ENCODE data around the gene FOS. TPM values are rescaled to one million over a fixed set of nuclear protein-coding genes. Genes with fewer than 3 reads are reported as not detected.
A peak's percentile ranks its signal among the peaks of the same experiment; 100 is the strongest.

The FOS gene
- total RNA-seq, 1 donor from 2014 or later, result 13.1 TPM

GRCh38 chr14:75311356-75311755 is 32.7 kb downstream of the FOS start:
- DNase-seq (ENCODE audit: low spot score) (no peak), ATAC-seq (no peak)

- DNase-seq (ENCODE audit: low spot score) (no peak), ATAC-seq (no peak)
Observed at GRCh38 chr14:75312341-75312740, 33.7 kb downstream of the FOS start.

GRCh38 chr14:75313294-75313693 is 34.7 kb downstream of the FOS start:
- DNase-seq (ENCODE audit: low spot score), result no peak

GRCh38 chr14:75315144-75315543 is 36.5 kb downstream of the FOS start:
- ATAC-seq (peak; percentile 80), DNase-seq (ENCODE audit: low spot score) (no peak)

More at GRCh38 chr14:75313294-75313693, 34.7 kb downstream of the FOS start:
- no peak for ATAC-seq

- ATAC-seq (no peak), DNase-seq (ENCODE audit: low spot score) (no peak)
Observed at GRCh38 chr14:75317148-75317547, 38.5 kb downstream of the FOS start.

GRCh38 chr14:75318353-75318752 is 39.7 kb downstream of the FOS start:
- peak; percentile 68 for ATAC-seq
- no peak for DNase-seq (ENCODE audit: low spot score)

GRCh38 chr14:75319021-75319420 is 40.4 kb downstream of the FOS start:
- ATAC-seq, result no peak
- no peak for DNase-seq (ENCODE audit: low spot score)

- DNase-seq (ENCODE audit: low spot score), result no peak
Observed at GRCh38 chr14:75320196-75320595, 41.6 kb downstream of the FOS start.

GRCh38 chr14:75322746-75323145 is 44.1 kb downstream of the FOS start:
- DNase-seq (ENCODE audit: low spot score), result no peak
- no peak for ATAC-seq

More at GRCh38 chr14:75320196-75320595, 41.6 kb downstream of the FOS start:
- no peak for ATAC-seq

- no peak for ATAC-seq
Observed at GRCh38 chr14:75323571-75323970, 44.9 kb downstream of the FOS start.

GRCh38 chr14:75328558-75329155 is 50.0 kb downstream of the FOS start:
- ATAC-seq, result no peak

More at GRCh38 chr14:75323571-75323970, 44.9 kb downstream of the FOS start:
- no peak for DNase-seq (ENCODE audit: low spot score)

GRCh38 chr14:75329369-75329768 is 50.7 kb downstream of the FOS start:
- ATAC-seq (no peak), DNase-seq (ENCODE audit: low spot score) (no peak)

More at GRCh38 chr14:75328558-75329155, 50.0 kb downstream of the FOS start:
- no peak for DNase-seq (ENCODE audit: low spot score)

GRCh38 chr14:75331471-75331870 is 52.8 kb downstream of the FOS start:
- no peak for ATAC-seq

More at GRCh38 chr14:75331471-75331870, 52.8 kb downstream of the FOS start:
- DNase-seq (ENCODE audit: low spot score), result no peak

Other genes starting within 250 kb of the FOS start
- gene MLH3, start 227.4 kb upstream of the FOS start, total RNA-seq, result 10.4 TPM
- 3.2 TPM for gene ACYP1, start 214.8 kb upstream of the FOS start, total RNA-seq
- gene ZC2HC1C, start 209.2 kb upstream of the FOS start, total RNA-seq, result 2.0 TPM
- gene NEK9, start 151.8 kb upstream of the FOS start, total RNA-seq, result 50.1 TPM
- 275 TPM for gene TMED10, start 102.2 kb upstream of the FOS start, total RNA-seq
- gene JDP2, start 149.2 kb downstream of the FOS start, total RNA-seq, result 12.8 TPM
- gene BATF, start 243.6 kb downstream of the FOS start, total RNA-seq, result 1.4 TPM